ENCODE results near the gene BCAR3.

BCAR3 gene

GRCh38 chr1:93681101-93681988 lies at the start of gene BCAR3:
BCAR3 (minus strand) TSS chr1:93681837; CDS start chr1:93674930, 6,907 bp downstream.
- DNase-seq: peak; percentile 37

GRCh38 chr1:93730621-93731020 lies 49.0 kb upstream of the BCAR3 start:
- no peak for DNase-seq

- DNase-seq: no peak
Measured at GRCh38 chr1:93729906-93730305, 48.3 kb upstream of the BCAR3 start.

- no peak for DNase-seq
Measured at GRCh38 chr1:93729502-93729901, 47.9 kb upstream of the BCAR3 start.

- no peak for DNase-seq
Measured at GRCh38 chr1:93728480-93729131, 47.0 kb upstream of the BCAR3 start.

GRCh38 chr1:93723733-93724270 lies 42.2 kb upstream of the BCAR3 start:
- no peak for DNase-seq

- no peak for DNase-seq
Measured at GRCh38 chr1:93723110-93723509, 41.5 kb upstream of the BCAR3 start.

- no peak for DNase-seq
Measured at GRCh38 chr1:93722081-93723031, 40.7 kb upstream of the BCAR3 start.

- no peak for DNase-seq
Measured at GRCh38 chr1:93720956-93721626, 39.5 kb upstream of the BCAR3 start.

GRCh38 chr1:93717640-93718039 lies 36.0 kb upstream of the BCAR3 start:
- DNase-seq: no peak

- no peak for DNase-seq
Measured at GRCh38 chr1:93716941-93717368, 35.3 kb upstream of the BCAR3 start.

- DNase-seq: no peak
Measured at GRCh38 chr1:93716163-93716562, 34.5 kb upstream of the BCAR3 start.

GRCh38 chr1:93715529-93716126 lies 34.0 kb upstream of the BCAR3 start:
- DNase-seq: no peak

- DNase-seq: no peak
Measured at GRCh38 chr1:93714356-93714755, 32.7 kb upstream of the BCAR3 start.

- no peak for DNase-seq
Measured at GRCh38 chr1:93713341-93713740, 31.7 kb upstream of the BCAR3 start.

GRCh38 chr1:93712741-93713140 lies 31.1 kb upstream of the BCAR3 start:
- no peak for DNase-seq

GRCh38 chr1:93710499-93711453 lies 29.1 kb upstream of the BCAR3 start:
- no peak for DNase-seq

GRCh38 chr1:93708734-93709481 lies 27.3 kb upstream of the BCAR3 start:
- DNase-seq: no peak

GRCh38 chr1:93707956-93708355 lies 26.3 kb upstream of the BCAR3 start:
- no peak for DNase-seq
